ENCODE data around the gene CCNJL. TPM values are rescaled to one million over a fixed set of nuclear protein-coding genes. Genes with fewer than 3 reads are reported as not detected.

CCNJL gene
- polyA plus RNA-seq, 1 donor (not counting 4 experiments of a cell fraction or from before 2014, with no cell fraction given) = 1.6 TPM

- Histone ChIP-seq H3K4me2 (ENCODE audit: control insufficient read depth, extremely low read depth, insufficient read depth, low read depth, low read length) (no peak overlapping the region), H3K79me2 (ENCODE audit: control insufficient read depth, insufficient read depth, low read length) (no peaks in the 10 kb centered on the region), H3K4me1 (ENCODE audit: control insufficient read depth, extremely low read depth, insufficient read depth, low read length) (peaks cover 5% of the 10 kb centered on the region), H3K27me3 (ENCODE audit: control insufficient read depth, extremely low read depth, insufficient read depth, low read length) (no peaks in the 10 kb centered on the region), H3K9me3 (ENCODE audit: control insufficient read depth, low read depth, low read length) (no peaks in the 10 kb centered on the region), H3K9me1 (ENCODE audit: control insufficient read depth, extremely low read depth, insufficient read depth, low read length) (no peaks in the 10 kb centered on the region), H3K36me3 (ENCODE audit: control insufficient read depth in 2 of 2, extremely low read depth in 1 of 2, insufficient read depth in 2 of 2, low read length in 2 of 2) (no peaks in the 10 kb centered on the region), H3K4me3 (ENCODE audit: control insufficient read depth in 2 of 3, extremely low read depth in 1 of 3, insufficient read depth in 2 of 3, low read depth in 1 of 3, low read length in 3 of 3) (no peak overlapping the region), H3K9ac (ENCODE audit: control insufficient read depth, extremely low read depth, insufficient read depth, low read length) (no peak overlapping the region), H3K27ac (ENCODE audit: control insufficient read depth, insufficient read depth, low read length) (no peak overlapping the region), H2AFZ (ENCODE audit: control insufficient read depth, low read length) (no peak overlapping the region), H4K20me1 (ENCODE audit: control insufficient read depth, extremely low read depth, insufficient read depth, low read length) (no peaks in the 10 kb centered on the region)
- TF ChIP-seq EZH2 (IDR thresholded peaks at IDR 0.05; ENCODE audit: low read length) (no peak), CTCF (optimal IDR thresholded peaks at IDR 0.05 in 1 of 3, IDR thresholded peaks at IDR 0.05 in 1 of 3, conservative IDR thresholded peaks at IDR 0.05 in 1 of 3; ENCODE audit: extremely low read depth in 1 of 3, insufficient read depth in 2 of 3, low read length in 3 of 3) (no peak)
- FAIRE-seq (no peak), DNase-seq (ENCODE audit: low read depth, low spot score) (no peak)
- dilution Hi-C loops (cut with MboI; ENCODE audit: extremely low pct_ligation_motif_present, low sequenced_read_pairs) = no loop called here
These were observed 101.8 kb downstream of the CCNJL start for GRCh38 chr5:160210606-160211005.

GRCh38 chr5:160209917-160210316, 102.4 kb downstream of the CCNJL start:
- H3K4me2 ChIP-seq (ENCODE audit: control insufficient read depth, extremely low read depth, insufficient read depth, low read depth, low read length) = no peak overlapping the region
- no peak for TF ChIP-seq EZH2 (IDR thresholded peaks at IDR 0.05; ENCODE audit: low read length)
- TF ChIP-seq CTCF (optimal IDR thresholded peaks at IDR 0.05 in 1 of 3, IDR thresholded peaks at IDR 0.05 in 1 of 3, conservative IDR thresholded peaks at IDR 0.05 in 1 of 3; ENCODE audit: extremely low read depth in 1 of 3, insufficient read depth in 2 of 3, low read length in 3 of 3) = no peak
- dilution Hi-C loops (cut with MboI; ENCODE audit: extremely low pct_ligation_motif_present, low sequenced_read_pairs) = no loop called here
- FAIRE-seq (peak; percentile 76), DNase-seq (ENCODE audit: low read depth, low spot score) (no peak)
- no peak overlapping the region for H2AFZ ChIP-seq (ENCODE audit: control insufficient read depth, low read length)
- H3K79me2 ChIP-seq (ENCODE audit: control insufficient read depth, insufficient read depth, low read length) = no peaks in the 10 kb centered on the region
- H3K36me3 ChIP-seq (ENCODE audit: control insufficient read depth in 2 of 2, extremely low read depth in 1 of 2, insufficient read depth in 2 of 2, low read length in 2 of 2) = no peaks in the 10 kb centered on the region
- no peaks in the 10 kb centered on the region for H3K9me3 ChIP-seq (ENCODE audit: control insufficient read depth, low read depth, low read length)
- H3K4me3 ChIP-seq (ENCODE audit: control insufficient read depth in 2 of 3, extremely low read depth in 1 of 3, insufficient read depth in 2 of 3, low read depth in 1 of 3, low read length in 3 of 3) = no peak overlapping the region
- H3K4me1 ChIP-seq (ENCODE audit: control insufficient read depth, extremely low read depth, insufficient read depth, low read length) = peaks cover 5% of the 10 kb centered on the region
- no peaks in the 10 kb centered on the region for H4K20me1 ChIP-seq (ENCODE audit: control insufficient read depth, extremely low read depth, insufficient read depth, low read length)
- H3K27ac ChIP-seq (ENCODE audit: control insufficient read depth, insufficient read depth, low read length) = no peak overlapping the region
- H3K27me3 ChIP-seq (ENCODE audit: control insufficient read depth, extremely low read depth, insufficient read depth, low read length) = no peaks in the 10 kb centered on the region
- no peak overlapping the region for H3K9ac ChIP-seq (ENCODE audit: control insufficient read depth, extremely low read depth, insufficient read depth, low read length)
- no peaks in the 10 kb centered on the region for H3K9me1 ChIP-seq (ENCODE audit: control insufficient read depth, extremely low read depth, insufficient read depth, low read length)

Data from keratinocyte (primary cell).